GM19324 (cell line): ENCODE results near the gene TACC2.

ENCODE experiments used
- ATAC-seq: cut with Tn5 transposase; IDR thresholded peaks from one replicate; pipeline ENCODE4 v1.9.1; 2021; ENCODE audit warnings: mild to moderate bottlenecking, moderate library complexity; ENCODE audit not compliant: unreplicated experiment, low FRiP score

Gene TACC2

DNA sequence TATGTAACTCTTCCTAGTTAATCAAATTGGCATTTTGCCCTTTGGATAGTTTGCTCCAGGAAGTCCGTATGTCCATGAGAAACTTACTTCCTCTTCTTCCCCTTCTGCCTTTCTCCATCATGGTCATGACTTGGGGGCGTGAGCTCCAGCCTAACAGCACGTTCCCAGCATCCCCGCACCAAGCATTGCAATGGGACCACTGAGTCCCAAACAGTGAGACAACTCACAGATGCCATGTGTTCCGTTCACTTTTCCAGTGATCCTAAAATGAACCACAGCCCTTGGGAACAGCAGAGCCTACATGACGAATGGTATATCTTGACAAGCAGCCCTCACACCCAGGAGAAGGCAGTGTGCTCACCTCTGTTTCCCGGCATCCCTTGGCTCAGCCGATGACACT is 292.8 kb downstream of the TACC2 start:
- ATAC-seq, result no peak

DNA sequence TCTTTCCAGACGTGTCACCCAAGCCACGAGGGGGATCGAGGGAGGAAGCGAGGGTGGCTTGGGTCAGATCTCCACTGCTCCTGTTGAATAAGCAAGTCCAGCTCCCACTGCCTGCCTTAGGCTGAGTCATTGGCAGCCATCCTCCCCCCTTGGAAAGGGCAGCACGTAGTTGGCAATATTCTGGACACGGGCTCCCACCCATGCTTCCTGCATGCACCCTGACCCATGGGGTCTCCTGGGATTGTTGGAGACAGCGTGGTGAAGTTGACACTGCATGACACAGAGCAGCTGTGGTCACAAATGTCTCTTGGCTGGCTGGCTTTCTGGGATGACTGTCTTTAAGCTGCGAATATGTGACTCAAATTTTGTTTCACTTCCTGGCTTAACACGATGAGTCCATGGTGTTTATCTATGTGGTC is 293.3 kb downstream of the TACC2 start:
- no peak for ATAC-seq

DNA sequence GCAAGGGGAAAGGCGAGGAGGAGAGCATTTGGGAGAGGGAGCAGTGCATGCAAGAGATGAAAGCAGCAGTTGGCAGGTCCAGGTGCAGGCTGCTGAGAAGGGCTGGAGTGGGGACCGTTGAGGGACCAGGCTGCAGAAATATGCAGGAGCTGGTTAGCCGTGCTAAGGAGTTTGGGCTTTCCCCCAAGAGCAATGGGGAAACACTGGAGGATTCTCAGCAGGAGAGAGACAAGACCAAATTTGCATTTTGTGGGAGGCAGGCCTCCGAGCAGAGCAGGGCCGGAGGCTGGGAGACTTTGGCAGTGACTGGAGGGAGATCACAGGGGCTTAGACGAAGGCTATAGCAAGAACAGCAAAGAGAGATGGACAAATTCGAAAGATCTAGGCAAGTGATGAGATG is 293.9 kb downstream of the TACC2 start:
- no peak for ATAC-seq

DNA sequence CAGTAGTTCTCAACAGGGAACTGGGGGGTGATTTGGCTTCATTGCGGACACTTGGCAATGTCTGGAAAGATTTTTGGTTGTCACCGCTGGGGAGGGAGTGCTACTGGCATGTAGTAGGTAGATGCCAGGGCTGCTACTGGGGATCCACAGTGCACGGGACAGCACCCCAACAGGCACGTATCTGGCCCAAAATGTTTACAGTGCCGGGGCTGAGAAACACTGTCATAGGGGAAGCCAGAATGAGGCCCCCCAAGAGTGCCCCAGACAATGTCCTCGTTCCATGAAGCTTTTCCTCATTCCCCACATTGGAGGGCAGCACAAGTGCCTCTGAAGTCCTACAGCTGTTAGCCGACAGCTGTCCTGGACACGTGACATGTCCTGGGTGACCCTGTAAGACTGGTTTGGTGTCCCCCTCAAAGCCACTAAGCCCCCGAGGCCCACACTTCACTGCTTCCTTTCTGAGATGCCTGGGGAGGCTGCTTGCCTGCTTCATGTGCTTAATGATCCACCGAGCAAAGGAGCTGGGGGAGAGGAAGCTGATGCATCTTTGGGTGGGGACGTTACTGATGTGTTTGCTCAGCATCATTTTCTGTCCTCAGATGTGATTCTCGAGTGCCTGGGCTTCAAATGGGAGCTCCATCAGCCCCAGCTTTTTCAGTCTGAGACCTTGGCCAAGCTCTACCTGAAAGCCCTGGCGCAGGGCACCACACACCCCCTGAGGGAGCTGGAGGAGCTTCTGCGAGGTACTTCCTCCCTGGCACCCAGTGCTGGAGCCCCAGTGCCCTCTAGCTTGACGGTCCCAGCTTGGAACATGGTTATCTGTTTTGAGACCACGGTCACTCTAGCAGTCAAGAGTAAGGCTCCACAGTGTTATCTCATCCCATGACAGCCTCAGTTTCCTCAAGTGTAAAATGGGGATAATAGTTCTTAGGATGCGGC is 296.8 kb downstream of the TACC2 start:
- ATAC-seq, result no peak

DNA sequence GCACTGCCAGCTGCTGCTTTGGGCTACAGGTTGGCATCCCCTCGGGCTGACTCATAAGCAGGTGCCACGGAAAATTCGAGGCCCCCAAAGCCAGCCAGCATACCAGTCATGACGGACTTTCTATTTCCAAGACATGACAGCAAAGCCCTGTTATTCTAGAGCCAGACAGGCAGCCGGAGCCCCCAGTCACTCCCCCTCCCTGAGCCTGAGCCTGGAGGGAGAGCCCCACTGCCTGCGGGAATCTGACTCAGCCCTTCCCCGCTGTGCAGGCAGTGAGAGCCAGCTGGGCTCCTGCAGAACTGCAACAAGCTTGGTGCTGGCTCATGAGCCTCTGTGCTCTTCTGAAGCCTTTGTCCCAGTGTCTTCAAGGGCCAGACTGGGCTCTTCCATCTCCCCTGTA is 297.9 kb downstream of the TACC2 start:
- ATAC-seq, result no peak

DNA sequence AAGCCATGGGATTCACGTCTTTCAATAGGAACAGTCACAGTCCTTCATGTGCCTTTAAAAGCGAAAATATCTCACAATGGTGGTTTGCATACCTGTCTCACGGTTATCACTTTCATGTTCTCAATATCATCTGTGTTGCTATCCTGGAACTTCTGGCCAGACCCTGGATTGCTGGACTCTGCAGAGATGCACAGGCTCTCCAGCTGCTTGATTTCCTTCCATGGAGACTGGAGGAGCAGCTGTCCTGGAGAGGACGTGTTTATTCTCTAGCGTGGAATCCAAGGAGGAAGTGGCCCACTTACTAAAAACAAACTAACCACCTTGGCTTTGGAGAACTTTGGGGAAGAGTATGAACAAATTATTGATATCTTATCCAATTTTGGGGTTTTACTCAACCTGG is 298.6 kb downstream of the TACC2 start:
- ATAC-seq, result no peak

DNA sequence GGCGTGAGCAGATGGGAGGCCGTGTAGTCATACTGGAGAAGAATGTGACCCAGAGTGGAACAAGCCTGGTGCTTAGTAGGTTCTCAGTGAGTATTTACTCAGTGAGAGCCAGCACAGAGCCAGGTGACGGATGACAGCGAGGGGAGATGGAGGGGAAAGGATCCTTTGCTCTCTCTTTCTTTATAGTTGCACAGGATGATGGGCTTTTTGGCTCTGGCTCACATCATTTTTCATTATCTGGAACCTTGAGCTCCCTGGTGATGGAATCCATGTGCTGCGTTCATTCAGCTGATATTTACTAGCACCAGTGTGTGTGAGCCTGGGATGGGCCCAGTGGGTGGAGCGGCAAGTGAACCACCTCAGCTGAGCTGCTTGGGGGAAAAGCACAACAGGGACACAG is 299.3 kb downstream of the TACC2 start:
- no peak for ATAC-seq

DNA sequence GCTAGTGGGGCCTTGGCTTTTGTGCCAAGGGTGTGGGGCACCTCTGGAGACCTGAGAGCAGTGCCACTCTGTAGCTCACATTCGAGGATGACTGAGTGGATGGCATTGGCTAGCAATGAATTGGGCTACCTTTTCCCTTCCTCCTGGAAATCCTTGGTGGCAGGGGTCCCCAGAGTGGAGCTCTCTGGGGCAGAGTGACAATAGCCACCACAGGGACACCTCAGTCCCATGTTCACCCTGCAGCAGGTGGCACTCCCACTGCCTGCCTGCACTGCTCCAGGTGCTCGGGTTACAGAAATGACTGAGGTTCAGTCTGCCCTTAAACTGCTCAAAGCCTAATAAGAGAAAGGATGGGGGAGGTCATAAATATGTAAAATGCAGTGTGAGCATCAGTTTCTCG is 300.0 kb downstream of the TACC2 start:
- no peak for ATAC-seq

DNA sequence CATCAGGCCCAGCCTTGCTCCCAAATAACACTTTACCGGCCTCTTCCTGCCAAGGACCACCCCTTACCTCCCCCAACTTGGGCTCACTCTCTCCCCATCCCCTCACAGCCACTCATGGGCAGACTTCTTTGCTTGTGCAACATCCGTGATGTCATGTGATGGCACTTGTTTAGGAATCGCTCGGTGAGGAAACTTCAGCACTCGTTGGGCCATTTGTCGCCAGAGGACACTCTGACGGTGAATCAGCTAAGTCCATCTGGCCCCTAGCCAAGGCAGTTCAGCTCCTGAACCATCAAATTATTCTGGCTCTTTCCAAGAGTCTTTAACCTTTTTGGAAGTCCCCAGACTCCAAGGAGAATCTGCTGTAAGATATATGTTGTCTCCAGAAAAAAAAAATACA is 301.4 kb downstream of the TACC2 start:
- no peak for ATAC-seq

DNA sequence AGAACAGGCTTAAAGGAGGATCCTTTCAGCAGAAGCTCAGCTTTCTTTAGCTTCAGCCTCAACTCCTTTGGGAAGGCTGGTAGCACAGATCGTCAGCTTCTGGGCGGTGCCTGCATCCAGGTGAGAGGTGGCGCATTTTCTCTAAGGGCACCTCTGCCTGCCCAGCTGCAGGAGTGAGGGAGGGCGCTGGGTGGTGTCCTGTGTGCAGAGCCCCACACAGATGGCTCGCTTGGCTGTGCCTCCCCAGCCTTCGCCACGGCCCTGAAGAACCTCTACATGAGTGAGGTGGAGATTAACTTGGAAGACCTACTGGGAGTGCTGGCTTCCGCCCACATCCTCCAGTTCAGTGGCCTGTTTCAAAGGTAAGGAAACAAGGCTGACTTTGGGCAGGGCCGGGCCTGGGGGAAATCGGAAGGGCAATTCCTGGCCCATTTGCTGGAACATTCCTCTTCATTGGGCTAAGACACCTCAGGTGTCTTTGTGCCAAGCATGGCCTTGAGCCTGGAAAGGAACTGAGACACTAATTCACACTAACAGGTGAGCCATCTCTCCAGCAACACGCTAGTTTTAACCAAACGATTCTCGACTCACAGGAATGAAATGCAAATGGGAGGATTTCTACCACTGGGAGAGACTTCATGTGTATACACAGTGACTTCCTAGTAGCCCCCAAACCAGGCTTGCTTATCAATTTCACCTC is 302.0 kb downstream of the TACC2 start:
- ATAC-seq, result no peak

DNA sequence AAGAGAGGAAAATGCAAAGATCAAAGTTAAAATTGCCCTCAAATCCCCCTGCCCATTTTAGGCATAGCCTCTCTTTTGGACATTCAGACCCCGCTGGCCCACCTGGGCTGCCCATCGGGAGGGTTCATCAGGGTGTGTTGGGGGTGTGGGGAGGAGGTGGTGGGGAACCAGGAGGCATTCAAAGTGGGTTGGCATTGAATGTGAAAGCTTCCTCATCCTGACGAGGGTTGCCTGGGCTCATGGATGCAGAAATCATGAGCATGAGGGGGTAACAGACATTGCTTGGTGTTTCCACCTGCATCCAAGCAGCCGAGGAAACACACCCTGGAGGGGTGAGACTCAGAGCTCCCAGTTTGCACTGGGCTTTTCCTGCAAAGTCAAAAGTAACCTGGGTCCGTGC is 302.8 kb downstream of the TACC2 start:
- no peak for ATAC-seq

DNA sequence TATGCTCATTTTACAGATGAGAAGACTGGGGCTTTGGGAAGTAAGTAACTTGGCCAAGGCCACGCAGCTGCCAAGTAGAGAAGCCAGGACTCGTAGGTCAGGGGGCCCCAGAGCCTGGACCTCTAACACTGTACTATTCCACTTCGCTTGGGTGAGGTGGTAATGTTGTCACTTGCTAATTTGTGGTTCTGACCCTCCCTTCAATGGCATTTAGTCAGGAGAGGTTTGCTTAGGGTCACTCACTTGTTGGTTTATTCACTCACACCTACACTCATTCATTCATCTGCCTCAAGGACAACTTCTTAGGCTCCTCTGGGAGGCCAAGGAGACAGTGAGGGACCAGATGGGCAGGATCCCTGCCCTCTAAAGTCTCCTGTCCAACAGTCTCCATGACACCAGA is 303.4 kb downstream of the TACC2 start:
- ATAC-seq, result no peak

DNA sequence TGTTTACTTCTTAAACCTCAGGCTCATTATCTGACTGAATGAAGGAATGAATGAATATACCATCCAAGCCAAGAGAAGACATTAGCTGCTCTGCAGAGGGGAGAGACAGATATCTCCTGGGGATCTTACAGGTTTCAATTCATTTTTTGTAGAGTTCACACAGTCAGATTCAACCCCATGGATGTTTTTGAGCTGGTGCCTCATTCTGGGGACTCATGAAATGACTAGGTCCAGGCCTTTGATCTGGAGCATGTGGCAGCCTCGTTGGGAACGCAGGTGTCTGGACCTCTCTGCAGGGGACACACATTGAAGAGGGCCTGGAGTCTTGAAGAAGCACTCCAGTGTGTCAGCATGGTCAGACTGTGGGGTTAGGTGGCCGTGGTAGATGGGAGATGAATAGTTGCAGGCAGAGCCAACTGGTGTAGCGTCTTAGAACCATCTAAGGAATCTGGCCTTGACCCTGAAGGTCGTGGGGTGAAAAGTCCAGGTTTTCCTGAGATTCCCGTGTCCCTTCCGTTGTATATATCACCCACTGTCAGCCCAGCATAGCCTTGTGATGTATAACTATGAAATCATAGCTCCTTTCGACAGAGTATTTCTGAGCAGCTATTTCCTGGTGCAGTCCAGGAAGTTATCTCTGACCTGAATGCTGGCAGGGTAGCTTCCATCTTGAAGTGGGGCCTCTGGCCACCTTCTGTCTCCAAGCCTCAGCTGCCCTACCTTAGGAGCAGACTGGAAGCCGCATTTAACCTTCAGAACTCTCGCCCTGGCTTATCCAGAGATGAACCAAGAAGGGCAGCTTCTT is 304.4 kb downstream of the TACC2 start:
- no peak for ATAC-seq

DNA sequence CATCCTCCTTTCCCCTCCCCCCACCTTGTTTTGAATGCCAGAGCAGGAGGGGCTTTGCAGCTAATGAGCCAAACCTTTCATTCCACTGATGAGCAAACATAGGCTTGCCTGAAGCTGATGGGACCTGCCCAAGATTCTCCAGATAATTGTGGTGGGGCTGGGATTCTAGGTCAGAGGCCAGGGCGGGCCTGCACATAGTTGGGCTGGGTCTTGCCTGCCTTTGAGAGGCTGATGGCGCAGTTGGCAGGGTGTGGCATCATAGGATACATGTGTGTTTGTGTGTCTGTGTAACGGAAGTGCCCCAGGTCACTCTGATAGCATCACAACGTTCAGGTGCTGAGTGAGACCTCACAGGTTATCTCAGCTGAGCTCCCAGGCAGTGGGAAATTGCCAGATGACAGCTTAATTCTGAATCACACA is 305.0 kb downstream of the TACC2 start:
- ATAC-seq, result no peak

DNA sequence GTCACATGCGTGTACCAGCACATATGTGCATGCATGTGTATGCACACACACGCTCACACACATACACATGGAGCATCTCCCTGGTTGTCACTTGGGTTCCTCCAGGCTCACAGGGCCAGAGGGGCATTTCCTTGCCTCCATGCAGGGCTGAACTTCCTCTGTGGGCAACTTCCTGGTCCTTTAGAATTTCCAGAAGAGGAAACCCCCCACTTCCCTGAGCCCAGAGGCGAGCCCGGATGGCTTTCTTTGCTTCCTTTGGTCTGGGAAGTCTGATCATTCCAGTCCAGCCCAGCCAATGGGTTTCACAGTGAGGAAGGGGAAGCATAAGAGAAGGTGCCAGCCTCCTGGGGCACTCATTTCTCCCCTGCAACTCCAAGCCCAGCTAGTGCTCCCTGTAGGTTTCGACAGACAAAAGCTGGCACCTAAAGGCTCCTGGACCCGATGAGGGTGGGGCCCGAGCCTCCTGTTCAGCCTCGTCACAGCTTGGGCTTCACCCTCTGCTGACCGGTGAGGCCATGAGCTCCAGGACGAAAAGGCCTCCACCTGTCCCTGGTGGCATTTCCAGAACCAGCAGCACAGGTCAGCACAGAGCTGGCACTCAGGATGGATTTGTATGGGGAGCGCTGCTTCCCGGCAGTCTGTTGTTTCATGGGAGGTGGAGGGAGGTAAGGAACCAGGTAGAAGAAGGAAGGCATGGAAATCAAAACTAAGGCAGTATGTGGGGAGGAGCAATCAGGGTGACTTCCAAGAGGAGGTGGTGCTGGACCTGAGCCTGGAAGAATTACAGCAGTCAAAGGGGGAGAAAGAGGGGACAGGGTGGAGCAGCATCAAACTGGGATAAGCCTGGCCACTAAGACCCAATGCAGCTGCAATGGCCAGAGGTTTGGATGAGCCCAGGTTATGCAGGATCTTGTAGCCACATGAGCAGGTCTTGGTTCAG is 305.8 kb downstream of the TACC2 start:
- no peak for ATAC-seq

DNA sequence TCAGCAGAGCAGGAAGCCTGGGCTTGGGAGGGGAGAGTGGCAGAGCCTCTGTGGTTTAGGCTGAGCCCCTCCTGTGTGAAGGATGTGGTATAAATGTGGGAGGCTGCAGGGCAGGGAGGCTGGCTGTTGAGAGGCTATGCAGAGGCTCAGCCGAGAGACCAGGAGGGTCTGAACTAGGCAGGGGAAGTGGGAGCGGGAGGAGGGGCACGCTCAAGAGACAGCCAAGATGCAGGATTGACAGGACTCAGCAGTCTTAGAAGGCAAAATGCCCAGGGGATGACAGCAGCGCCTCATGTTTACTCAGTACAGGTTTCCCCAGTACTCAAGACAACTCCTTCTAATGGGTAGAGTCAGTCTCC is 306.5 kb downstream of the TACC2 start:
- no peak for ATAC-seq

DNA sequence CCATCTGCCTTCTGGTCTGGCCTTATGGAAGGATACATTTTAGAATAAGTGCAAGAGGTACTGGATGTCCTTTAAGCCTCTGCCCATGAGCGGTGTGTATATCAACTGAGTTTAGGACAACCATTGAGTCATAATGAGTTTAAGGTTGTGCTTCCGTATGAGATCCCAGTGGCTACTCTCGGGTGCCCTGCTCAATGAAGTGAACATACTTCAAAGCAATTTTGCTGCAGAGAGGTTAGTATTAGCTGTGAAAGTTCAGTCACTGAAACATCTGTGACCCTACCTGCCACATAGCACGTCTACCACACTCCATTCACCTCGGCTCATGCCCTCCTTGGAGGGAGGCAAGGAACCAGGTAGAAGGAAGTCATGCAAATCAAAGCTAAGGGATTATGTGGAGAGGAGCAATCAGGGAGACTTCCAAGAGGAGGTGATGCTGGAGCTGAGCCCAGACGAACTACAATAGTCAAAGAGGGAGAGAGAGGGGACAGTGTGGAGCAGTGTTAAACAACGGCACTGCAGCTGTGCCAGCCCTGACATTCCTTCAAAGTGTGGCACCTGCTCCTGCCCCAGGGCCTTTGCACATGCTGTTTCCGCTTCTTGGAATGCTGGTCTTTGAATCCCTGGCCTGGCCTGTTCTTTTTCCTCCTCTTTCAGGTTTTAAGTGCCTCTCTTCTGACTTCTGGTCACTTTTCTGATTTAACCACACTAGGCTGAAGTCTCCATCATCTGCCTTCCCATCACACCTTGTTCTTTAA is 307.6 kb downstream of the TACC2 start:
- no peak for ATAC-seq

DNA sequence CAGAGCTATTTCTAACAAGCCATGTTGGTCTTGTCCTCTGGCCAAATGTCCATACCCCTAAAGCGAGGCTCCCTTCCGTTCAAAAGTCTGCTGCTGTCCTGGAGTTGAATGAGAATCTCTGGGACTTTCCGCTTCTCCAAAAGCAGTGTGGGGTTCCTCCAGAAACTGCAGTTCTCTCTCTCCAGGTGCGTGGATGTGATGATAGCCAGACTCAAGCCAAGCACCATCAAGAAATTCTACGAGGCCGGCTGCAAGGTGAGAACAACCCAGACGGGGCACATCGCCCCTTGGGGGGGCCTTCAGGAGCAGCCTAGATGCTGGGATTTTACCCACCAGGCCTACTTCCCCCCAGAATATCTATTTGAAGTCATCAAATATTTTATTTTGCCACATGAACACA is 308.6 kb downstream of the TACC2 start:
- ATAC-seq, result no peak

DNA sequence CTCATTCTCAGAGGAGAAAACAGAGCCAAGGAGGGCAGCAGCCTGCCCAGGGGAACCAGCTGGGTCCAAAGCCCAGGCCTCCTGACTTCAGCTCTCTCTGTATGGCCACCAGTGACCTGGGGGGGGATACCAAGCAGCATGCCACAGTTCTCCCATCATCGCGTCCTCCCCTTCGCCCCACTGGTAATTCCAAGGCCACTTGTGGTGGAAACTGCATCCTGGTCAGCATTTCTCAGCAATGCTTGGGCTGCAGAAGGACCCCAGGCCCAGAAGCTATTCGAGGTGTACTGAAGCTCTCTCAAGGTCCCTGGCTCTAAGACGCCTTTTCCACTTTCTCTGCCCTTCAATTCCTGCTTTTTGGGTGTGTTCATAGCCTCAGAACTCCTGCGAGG is 309.2 kb downstream of the TACC2 start:
- ATAC-seq, result no peak
